Subcutaneous abdominal adipose tissue (tissue), 5 donors: ENCODE results near the gene PCSK6.

Source experiments
- H3K27ac ChIP-seq: one replicate; pipeline ENCODE4 v1.7.0; 2013; ENCODE audit warnings: low read depth, mild to moderate bottlenecking, inconsistent platforms, low read length, moderate library complexity
- H3K27me3 ChIP-seq, 5 donors: one replicate each; pipeline ENCODE4 v1.7.0; 2013; ENCODE audit warnings: low read length in 5 of 5, inconsistent platforms in 1 of 5; ENCODE audit not compliant: control insufficient read depth in 5 of 5, insufficient read depth in 4 of 5
- H3K36me3 ChIP-seq, 5 donors: one replicate each; pipeline ENCODE4 v1.7.0; 2013; ENCODE audit warnings: low read length in 5 of 5; ENCODE audit not compliant: control insufficient read depth in 5 of 5, insufficient read depth in 5 of 5
- H3K4me1 ChIP-seq, 5 donors: one replicate each; pipeline ENCODE4 v1.7.0; 2013; ENCODE audit warnings: low read length in 5 of 5, mild to moderate bottlenecking in 3 of 5, moderate library complexity in 1 of 5; ENCODE audit not compliant: control insufficient read depth in 5 of 5, insufficient read depth in 5 of 5
- H3K4me3 ChIP-seq, 5 donors: one replicate each; pipeline ENCODE4 v1.7.0; 2013; ENCODE audit warnings: low read length in 5 of 5, low read depth in 1 of 5
- H3K9ac ChIP-seq, 5 donors: one replicate each; pipeline ENCODE4 v1.7.0; 2013; ENCODE audit warnings: low read length in 5 of 5, mild to moderate bottlenecking in 4 of 5, moderate library complexity in 3 of 5
- H3K9me3 ChIP-seq, 5 donors: one replicate each; pipeline ENCODE4 v1.7.0; 2013; ENCODE audit warnings: low read length in 5 of 5; ENCODE audit not compliant: control insufficient read depth in 5 of 5
- donor health status: healthy.
- donor health status: healthy.
- donor health status: healthy.
- donor health status: healthy.
- donor health status: healthy.

Gene PCSK6

DNA sequence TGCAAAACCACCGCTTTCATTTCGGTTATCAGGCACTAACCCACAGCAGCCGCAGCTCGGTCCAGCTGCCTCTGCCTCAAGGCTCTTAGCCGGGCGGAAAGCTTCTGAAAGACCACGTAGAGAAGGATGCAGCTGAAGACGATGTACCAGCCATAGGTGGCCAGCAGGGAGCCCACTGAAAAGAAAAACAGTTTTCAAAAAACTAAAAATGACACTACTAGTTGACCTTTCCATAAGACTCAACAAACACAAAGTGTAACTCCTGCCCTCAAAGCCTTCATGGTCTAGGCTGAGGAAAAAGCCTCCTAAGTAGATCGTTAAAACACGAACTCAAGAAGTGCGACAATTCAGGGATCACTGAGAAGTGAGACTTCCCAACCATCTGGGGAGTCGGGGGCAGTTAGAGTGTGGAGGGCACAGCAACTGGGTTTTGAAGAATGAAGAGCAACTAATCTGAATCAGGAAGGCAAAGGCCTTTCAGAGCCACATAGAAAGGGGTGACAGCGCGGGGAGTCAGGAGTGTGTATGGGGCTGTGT, 212.9 kb downstream of the PCSK6 start:
- H3K36me3 ChIP-seq = peaks cover 29 to 56% (median 49%) of the 10 kb centered on the region in 5 donors
- no peaks in the 10 kb centered on the region for H3K27me3 ChIP-seq
- H3K27ac ChIP-seq = peak overlapping the region; percentile 84
- H3K4me1 ChIP-seq = peaks cover 0 to 22% (median 19%) of the 10 kb centered on the region in 5 donors
- H3K9me3 ChIP-seq = no peaks in the 10 kb centered on the region
- H3K4me3 ChIP-seq = peak overlapping the region; percentile 82 to 96 (median 92)
- H3K9ac ChIP-seq = peak overlapping the region; percentile 83 to 92 (median 87)

DNA sequence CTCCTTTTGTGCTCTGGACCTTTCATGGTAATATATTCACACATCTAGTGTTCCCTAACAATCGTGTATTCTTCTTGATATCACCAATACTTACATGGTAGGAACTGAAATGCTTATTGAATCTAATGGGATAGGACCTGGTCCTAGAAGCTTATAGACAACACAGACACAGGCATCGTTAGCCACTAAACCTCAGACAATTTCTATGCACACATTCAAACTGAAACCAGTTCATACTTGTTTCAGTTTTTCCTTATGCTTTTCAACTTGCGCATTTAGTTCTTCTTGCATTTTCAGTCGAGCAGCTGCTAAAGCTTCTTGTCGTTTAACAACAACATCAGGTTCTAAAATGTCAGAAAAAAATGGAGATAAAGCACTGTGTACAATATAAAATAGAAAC, 214.5 kb downstream of the PCSK6 start:
- Histone ChIP-seq H3K36me3 (peaks cover 34 to 58% (median 52%) of the 10 kb centered on the region in 5 donors), H3K27me3 (no peaks in the 10 kb centered on the region), H3K9me3 (no peaks in the 10 kb centered on the region), H3K27ac (no peak overlapping the region), H3K9ac (peak overlapping the region in 1 of 5 donors; percentile 11), H3K4me1 (peaks cover 0 to 22% (median 19%) of the 10 kb centered on the region in 5 donors), H3K4me3 (no peak overlapping the region)

DNA sequence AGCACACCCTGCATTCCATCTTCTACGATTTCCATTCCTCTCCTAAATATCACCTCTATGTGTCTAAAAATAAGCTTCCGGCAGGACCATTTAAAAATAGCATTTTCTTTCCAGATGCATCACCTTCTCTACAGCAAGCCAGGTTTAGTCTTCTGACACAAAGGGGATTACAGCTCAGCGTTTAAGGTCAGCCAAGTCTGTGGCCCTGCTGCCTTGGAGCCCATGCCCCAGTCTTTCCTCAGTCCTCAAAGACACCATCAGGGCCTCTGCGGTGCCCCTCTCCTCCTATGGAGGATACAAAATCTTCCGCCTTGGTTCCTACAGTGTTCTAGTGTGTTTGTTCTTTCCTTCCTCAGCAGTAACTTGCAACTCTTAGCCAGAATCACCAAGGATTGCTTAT, 216.0 kb downstream of the PCSK6 start:
- Histone ChIP-seq H3K27me3 (no peaks in the 10 kb centered on the region), H3K36me3 (peaks cover 28 to 68% (median 58%) of the 10 kb centered on the region in 5 donors), H3K4me3 (no peak overlapping the region), H3K9me3 (no peaks in the 10 kb centered on the region), H3K4me1 (peaks cover 0 to 22% (median 19%) of the 10 kb centered on the region in 5 donors), H3K9ac (no peak overlapping the region), H3K27ac (no peak overlapping the region)

DNA sequence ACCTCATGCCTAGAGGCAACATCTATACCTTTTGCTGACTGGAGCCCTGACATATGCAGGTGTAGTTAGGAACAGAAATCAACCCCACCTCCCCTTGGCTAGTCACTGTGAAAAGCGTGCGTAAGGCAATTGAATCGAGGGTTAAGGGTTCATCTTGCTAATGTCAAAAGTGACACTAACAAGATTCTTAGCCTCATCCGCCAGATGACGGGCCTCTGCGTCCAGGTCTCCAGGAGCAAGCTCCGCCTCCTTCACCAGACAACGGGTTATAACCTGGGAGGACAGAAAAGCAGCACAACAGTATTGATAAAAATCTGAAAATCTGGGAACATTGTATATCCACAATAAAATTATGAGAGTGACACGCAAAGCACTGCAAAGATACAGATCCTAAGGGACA, 216.9 kb downstream of the PCSK6 start:
- no peaks in the 10 kb centered on the region for H3K27me3 ChIP-seq

DNA sequence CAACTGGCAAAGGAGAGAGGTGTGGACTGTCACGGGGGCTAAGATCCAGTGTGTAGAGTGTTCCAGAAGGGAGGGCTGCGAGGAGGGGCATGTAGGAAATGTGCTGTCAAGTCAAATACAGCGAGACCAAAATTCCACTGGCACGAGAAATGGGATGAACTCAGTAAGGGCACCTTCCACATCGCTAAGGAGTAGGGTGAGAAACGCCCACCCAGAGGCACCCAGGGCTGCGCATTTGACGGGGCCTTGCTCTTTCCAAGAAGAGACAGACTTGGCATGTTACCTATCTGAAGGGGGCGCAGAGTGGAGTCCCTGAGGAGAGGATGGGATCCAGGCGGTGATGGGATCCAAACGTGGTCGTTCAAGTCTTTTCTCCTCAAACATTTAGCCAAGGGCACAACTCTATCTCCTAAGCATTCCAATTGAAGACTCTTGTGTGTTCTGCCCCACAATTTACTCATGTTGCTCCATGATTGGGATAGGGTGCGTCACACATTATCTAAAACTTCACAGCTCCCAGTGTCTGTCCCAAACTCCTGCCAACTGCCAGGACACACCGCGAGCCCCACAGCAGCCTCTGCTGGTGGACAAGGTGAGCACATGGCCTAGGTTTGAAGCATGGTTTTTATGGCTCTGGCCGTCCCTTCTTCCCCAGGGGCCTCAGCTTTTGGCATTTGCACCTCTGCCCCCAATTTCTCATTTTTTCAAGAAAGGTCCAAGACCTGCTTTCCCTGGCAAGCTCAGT, 219.9 kb downstream of the PCSK6 start:
- no peaks in the 10 kb centered on the region for H3K27me3 ChIP-seq
- H3K4me1 ChIP-seq = peaks cover 5 to 27% (median 21%) of the 10 kb centered on the region in 5 donors
- peaks cover 23 to 59% (median 52%) of the 10 kb centered on the region in 5 donors for H3K36me3 ChIP-seq

More for the DNA sequence above, 216.9 kb downstream of the PCSK6 start:
- Histone ChIP-seq H3K9me3 (no peaks in the 10 kb centered on the region), H3K4me3 (no peak overlapping the region), H3K36me3 (peaks cover 28 to 68% (median 58%) of the 10 kb centered on the region in 5 donors), H3K9ac (no peak overlapping the region), H3K27ac (no peak overlapping the region), H3K4me1 (peaks cover 0 to 21% (median 17%) of the 10 kb centered on the region in 5 donors)

DNA sequence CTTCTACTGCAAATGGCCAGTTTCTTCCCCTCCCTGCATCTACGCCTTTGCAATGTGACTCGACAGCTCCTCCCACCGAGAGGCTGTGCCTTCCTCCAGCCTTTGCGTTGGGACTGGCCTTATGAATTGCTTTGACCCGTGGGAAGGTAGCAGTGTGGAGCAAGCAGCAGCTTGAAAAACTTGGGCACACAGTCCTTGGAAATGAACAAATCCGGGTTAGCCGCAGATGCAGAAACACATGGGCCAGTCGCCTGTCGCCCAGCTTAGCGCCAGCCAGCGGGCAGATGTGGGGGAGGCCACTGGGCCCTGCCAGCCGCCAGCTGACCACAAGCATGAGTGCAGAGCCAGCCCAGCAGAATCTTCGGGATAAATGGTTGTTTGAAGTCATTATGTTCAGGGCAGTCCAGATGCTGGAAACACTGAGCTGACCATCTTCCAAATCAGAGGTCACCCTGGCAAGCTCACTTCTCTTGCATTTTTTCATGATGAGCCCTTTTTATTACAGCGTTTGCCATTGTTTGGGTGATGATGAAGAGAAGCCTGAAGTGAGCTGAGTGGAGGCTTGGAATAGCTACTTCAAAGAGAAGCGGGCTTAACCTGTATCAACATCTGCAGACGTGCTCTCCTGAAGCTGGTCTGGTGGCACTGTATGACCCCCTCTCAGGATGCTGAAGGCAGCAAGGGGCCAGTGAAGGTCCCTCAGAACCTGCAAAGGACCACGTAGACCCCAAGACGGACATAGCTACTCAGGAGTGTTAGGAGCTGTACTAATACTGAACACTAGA, 222.0 kb downstream of the PCSK6 start:
- peaks cover 7 to 29% (median 27%) of the 10 kb centered on the region in 5 donors for H3K4me1 ChIP-seq
- peak overlapping the region; percentile 20 for H3K27ac ChIP-seq
- no peak overlapping the region for H3K9ac ChIP-seq
- no peaks in the 10 kb centered on the region for H3K27me3 ChIP-seq
- H3K36me3 ChIP-seq = peaks cover 14 to 38% (median 32%) of the 10 kb centered on the region in 5 donors
- no peaks in the 10 kb centered on the region for H3K9me3 ChIP-seq
- peak overlapping the region in 4 of 5 donors; percentile 4 to 41 (median 27) for H3K4me3 ChIP-seq

More for the DNA sequence above, 219.9 kb downstream of the PCSK6 start:
- Histone ChIP-seq H3K9ac (no peak overlapping the region), H3K9me3 (no peaks in the 10 kb centered on the region), H3K4me3 (no peak overlapping the region), H3K27ac (no peak overlapping the region)

DNA sequence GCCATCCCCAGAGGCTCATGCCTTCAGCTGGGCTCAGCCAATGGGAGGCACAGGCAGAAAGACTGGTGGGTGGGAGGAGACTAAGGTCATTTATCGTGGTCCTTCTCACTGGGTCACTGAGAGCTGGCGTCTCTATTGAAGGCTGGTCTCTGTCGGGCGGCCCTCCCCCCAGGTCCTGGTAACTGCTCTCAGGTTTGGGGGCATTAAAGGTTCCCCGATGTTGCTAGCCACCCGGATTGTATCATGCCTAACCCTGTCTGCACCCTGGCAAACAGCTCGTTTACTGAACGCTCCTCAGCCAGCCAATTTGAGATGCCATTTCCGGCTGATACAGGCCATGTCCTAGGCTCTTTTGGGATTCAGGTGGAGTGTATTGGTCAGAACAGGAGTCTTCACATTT, 222.7 kb downstream of the PCSK6 start:
- Histone ChIP-seq H3K4me1 (peaks cover 7 to 29% (median 27%) of the 10 kb centered on the region in 5 donors), H3K9ac (peak overlapping the region in 1 of 5 donors; percentile 4), H3K27ac (no peak overlapping the region), H3K27me3 (no peaks in the 10 kb centered on the region), H3K9me3 (no peaks in the 10 kb centered on the region), H3K4me3 (peak overlapping the region in 4 of 5 donors; percentile 4 to 41 (median 27)), H3K36me3 (peaks cover 10 to 30% (median 25%) of the 10 kb centered on the region in 5 donors)

DNA sequence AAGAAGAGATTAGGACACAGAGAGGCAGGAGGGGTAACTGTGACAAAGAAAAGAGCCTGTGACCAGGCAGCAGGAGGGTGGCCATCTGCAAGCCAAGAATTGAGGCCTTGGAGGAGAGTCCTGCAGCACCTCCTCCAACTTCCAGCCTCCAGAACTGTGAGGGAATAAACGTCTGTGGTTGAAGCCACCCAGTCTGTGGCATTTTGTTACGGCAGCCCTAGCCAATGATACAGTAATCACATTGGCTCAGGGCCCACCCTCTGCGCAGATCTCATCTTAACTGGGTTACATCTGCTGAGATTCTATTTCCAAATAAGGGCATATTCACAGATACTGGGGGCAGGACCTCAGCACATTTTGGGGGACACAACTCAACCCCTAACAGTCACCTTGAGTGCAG, 223.5 kb downstream of the PCSK6 start:
- Histone ChIP-seq H3K27ac (no peak overlapping the region), H3K4me3 (no peak overlapping the region), H3K4me1 (peaks cover 7 to 29% (median 27%) of the 10 kb centered on the region in 5 donors), H3K27me3 (no peaks in the 10 kb centered on the region), H3K9ac (no peak overlapping the region), H3K9me3 (no peaks in the 10 kb centered on the region), H3K36me3 (peaks cover 5 to 23% (median 17%) of the 10 kb centered on the region in 5 donors)

DNA sequence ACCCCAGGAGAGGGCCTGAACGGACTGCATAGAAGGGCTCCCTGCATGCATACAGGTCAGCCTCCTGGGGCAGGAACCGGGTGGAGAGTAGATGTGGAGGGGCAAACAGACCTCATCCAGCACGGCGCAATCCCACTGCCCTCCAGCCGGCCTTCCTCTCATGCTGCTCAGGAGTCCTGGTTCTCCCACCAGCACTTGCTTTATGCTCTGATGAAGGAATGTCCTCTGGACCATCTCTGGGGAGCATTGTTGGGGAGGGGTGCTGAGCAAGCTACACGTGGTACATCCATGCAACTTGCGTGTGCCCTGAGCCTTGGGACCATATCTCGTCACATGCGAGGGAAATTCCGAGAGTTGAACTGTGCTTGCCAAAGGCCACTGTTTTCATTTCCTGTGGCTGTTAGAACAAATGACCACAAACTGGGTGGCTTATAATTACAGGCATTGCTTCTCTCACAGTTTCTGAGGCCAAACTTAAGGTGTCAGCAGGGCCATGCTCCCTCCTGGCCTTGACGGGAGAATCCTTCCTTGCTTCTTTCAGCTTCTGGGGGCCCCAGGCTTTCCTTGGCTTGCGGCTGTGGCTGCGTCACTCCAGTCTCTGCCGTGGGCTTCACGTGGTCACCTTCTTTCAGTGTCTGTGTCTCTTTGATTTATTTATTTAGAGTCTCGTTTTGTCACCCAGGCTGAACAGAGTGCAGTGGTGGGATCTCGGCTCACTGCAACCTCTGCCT, 224.4 kb downstream of the PCSK6 start:
- H3K9me3 ChIP-seq = no peaks in the 10 kb centered on the region
- H3K27ac ChIP-seq = no peak overlapping the region
- H3K4me1 ChIP-seq = peaks cover 7 to 29% (median 27%) of the 10 kb centered on the region in 5 donors
- peaks cover 0 to 14% (median 9%) of the 10 kb centered on the region in 5 donors for H3K36me3 ChIP-seq
- H3K9ac ChIP-seq = no peak overlapping the region
- no peaks in the 10 kb centered on the region for H3K27me3 ChIP-seq
- no peak overlapping the region for H3K4me3 ChIP-seq
